H1 (cell line): Measurements from ENCODE around the gene LIX1L. TPM values are rescaled to one million over a fixed set of nuclear protein-coding genes. Genes with fewer than 3 reads are reported as not detected.

ENCODE experiments used
- CTCF ChIA-PET: fragments of 300-600 bp; sonication (Branson Sonifier 250); formaldehyde crosslinking; loops from one replicate; lab custom pipeline; 2021; ENCODE audit not compliant: partially characterized antibody; lab: Charles Lee
- POLR2A ChIA-PET: fragments of 300-600 bp; sonication (Branson Sonifier 250); formaldehyde crosslinking; loops from one replicate; lab custom pipeline; 2021; ENCODE audit warnings: inconsistent platforms; ENCODE audit not compliant: partially characterized antibody; lab: Charles Lee
- DNase-seq, 2 experiments: peaks; one replicate each; pipeline versions ENCODE4 v3.0.0 to v3.0.0-alpha.2; 2010 to 2022; ENCODE audit warnings: low spot score in 2 of 2, low read depth in 1 of 2, mixed read lengths in 1 of 2
- FAIRE-seq: peaks from 2 replicates; lab custom pipeline; 2011; peaks lifted over from hg19 to GRCh38; lab: Jason Lieb, UNC
- H2AFZ ChIP-seq: 2 replicates; pipeline ENCODE4 v1.8.1; 2012; ENCODE audit warnings: low read length, inconsistent platforms
- H2AK5ac ChIP-seq: 2 replicates; pipeline ENCODE4 v1.6.1; 2013; ENCODE audit warnings: low read depth, low read length
- H2BK120ac ChIP-seq: replicated peaks from 2 replicates; pipeline ENCODE3; 2013; ENCODE audit warnings: low read depth, low read length, inconsistent platforms
- H2BK12ac ChIP-seq: 2 replicates; pipeline ENCODE4 v1.6.1; 2013; ENCODE audit warnings: low read depth, low read length
- H2BK15ac ChIP-seq: 2 replicates; pipeline ENCODE4 v1.6.1; 2013; ENCODE audit warnings: low read length
- H2BK20ac ChIP-seq: 2 replicates; pipeline ENCODE4 v1.6.1; 2013; ENCODE audit warnings: low read length
- H2BK5ac ChIP-seq: 2 replicates; pipeline ENCODE4 v1.6.1; 2013; ENCODE audit warnings: low read depth, low read length
- H3K14ac ChIP-seq: 2 replicates; pipeline ENCODE4 v1.6.1; 2013; ENCODE audit warnings: inconsistent platforms; ENCODE audit not compliant: insufficient read length
- H3K18ac ChIP-seq: 2 replicates; pipeline ENCODE4 v1.6.1; 2013; ENCODE audit warnings: low read length; ENCODE audit errors: extremely low read depth
- H3K23ac ChIP-seq: 2 replicates; pipeline ENCODE4 v1.6.1; 2013; ENCODE audit warnings: inconsistent platforms; ENCODE audit not compliant: insufficient read length
- H3K23me2 ChIP-seq: 2 replicates; pipeline ENCODE4 v1.6.1; 2013; ENCODE audit warnings: low read depth, low read length
- H3K27ac ChIP-seq: 2 replicates; pipeline ENCODE4 v1.6.1; 2011; ENCODE audit warnings: low read depth, low read length, inconsistent platforms
- H3K27me3 ChIP-seq, 4 experiments: replicated peaks in 1 of 4; 1 replicate in 1 of 4; 2 replicates in 3 of 4; pipeline versions ENCODE4 v1.6.1 to v1.8.1; 2011 to 2013; ENCODE audit warnings: low read length in 3 of 4, mild to moderate bottlenecking in 3 of 4, inconsistent platforms in 2 of 4, mixed read lengths in 2 of 4, moderate library complexity in 1 of 4; ENCODE audit not compliant: control insufficient read depth in 3 of 4, insufficient read depth in 3 of 4; ENCODE audit errors: extremely low read depth in 1 of 4
- H3K36me3 ChIP-seq, 4 experiments: 2 replicates each; pipeline versions ENCODE4 v1.6.1 to v1.8.1; 2011 to 2013; ENCODE audit warnings: mild to moderate bottlenecking in 4 of 4, low read length in 3 of 4, moderate library complexity in 2 of 4, control low read depth in 1 of 4, inconsistent platforms in 1 of 4; ENCODE audit not compliant: insufficient read depth in 4 of 4, control insufficient read depth in 2 of 4
- H3K4ac ChIP-seq: replicated peaks from 2 replicates; pipeline ENCODE3; 2013; ENCODE audit warnings: low read length, low read depth, mixed read lengths, inconsistent platforms; ENCODE audit not compliant: insufficient read length
- H3K4me1 ChIP-seq, 4 experiments: replicated peaks in 1 of 4; 1 replicate in 1 of 4; 2 replicates in 3 of 4; pipeline versions ENCODE4 v1.6.1 to v1.8.1; 2011 to 2013; ENCODE audit warnings: low read length in 3 of 4, inconsistent platforms in 2 of 4, mixed read lengths in 1 of 4; ENCODE audit not compliant: insufficient read depth in 4 of 4, control insufficient read depth in 3 of 4
- H3K4me2 ChIP-seq, 2 experiments: 2 replicates each; pipeline versions ENCODE4 v1.6.1 to v1.8.1; 2011 to 2013; ENCODE audit warnings: low read depth in 2 of 2, low read length in 2 of 2, control low read depth in 1 of 2, inconsistent platforms in 1 of 2, mild to moderate bottlenecking in 1 of 2; ENCODE audit not compliant: insufficient read depth in 1 of 2
- H3K4me3 ChIP-seq, 4 experiments: fragments of 200-600, 300-600 bp in 1 of 4; sonication (generic), shearing (Covaris generic), sonication (Bioruptor Twin) in 1 of 4; 2 replicates each; pipeline versions ENCODE4 v1.5.1 to v1.8.1; 2011 to 2016; ENCODE audit warnings: low read length in 4 of 4, low read depth in 3 of 4, control low read depth in 2 of 4, inconsistent platforms in 2 of 4, mild to moderate bottlenecking in 2 of 4, mixed read lengths in 1 of 4, moderate library complexity in 1 of 4; ENCODE audit not compliant: insufficient read depth in 2 of 4; ENCODE audit errors: extremely low read depth in 1 of 4
- H3K56ac ChIP-seq: replicated peaks from 2 replicates; pipeline ENCODE3; 2013; ENCODE audit warnings: low read depth, mild to moderate bottlenecking, mixed read lengths, low read length, inconsistent platforms; ENCODE audit not compliant: insufficient read length
- H3K79me1 ChIP-seq: 2 replicates; pipeline ENCODE4 v1.6.1; 2013; ENCODE audit warnings: low read depth, low read length, control low read depth
- H3K79me2 ChIP-seq, 2 experiments: 2 replicates each; pipeline versions ENCODE4 v1.6.1 to v1.8.1; 2012 to 2013; ENCODE audit warnings: low read length in 2 of 2, mild to moderate bottlenecking in 2 of 2, inconsistent platforms in 1 of 2; ENCODE audit not compliant: insufficient read depth in 2 of 2, control insufficient read depth in 1 of 2
- H3K9ac ChIP-seq, 4 experiments: replicated peaks in 1 of 4; 1 replicate in 1 of 4; 2 replicates in 3 of 4; pipeline versions ENCODE4 v1.6.1 to v1.8.1; 2011 to 2013; ENCODE audit warnings: low read depth in 3 of 4, low read length in 3 of 4, control low read depth in 2 of 4, mild to moderate bottlenecking in 2 of 4, moderate library complexity in 2 of 4, inconsistent platforms in 1 of 4; ENCODE audit errors: extremely low read depth in 1 of 4
- H3K9me3 ChIP-seq, 2 experiments: 2 replicates each; pipeline versions ENCODE4 v1.6.1 to v1.8.1; 2012 to 2013; ENCODE audit warnings: mild to moderate bottlenecking in 2 of 2, moderate library complexity in 2 of 2, control low read depth in 1 of 2, inconsistent platforms in 1 of 2, low read depth in 1 of 2, low read length in 1 of 2, mixed read lengths in 1 of 2; ENCODE audit not compliant: insufficient read depth in 2 of 2
- H4K20me1 ChIP-seq, 2 experiments: replicated peaks in 1 of 2; 2 replicates each; pipeline versions ENCODE3 to v1.8.1; 2011 to 2013; ENCODE audit warnings: inconsistent platforms in 2 of 2, low read length in 2 of 2, mild to moderate bottlenecking in 1 of 2; ENCODE audit not compliant: insufficient read depth in 2 of 2, control insufficient read depth in 1 of 2
- H4K5ac ChIP-seq: 2 replicates; pipeline ENCODE4 v1.6.1; 2013; ENCODE audit warnings: low read length, low read depth, mixed read lengths, inconsistent platforms; ENCODE audit not compliant: insufficient read length
- H4K8ac ChIP-seq: 2 replicates; pipeline ENCODE4 v1.8.0; 2013; ENCODE audit warnings: mild to moderate bottlenecking, moderate library complexity, low read length, inconsistent platforms; ENCODE audit not compliant: insufficient read depth; ENCODE audit errors: extremely low read depth
- H4K91ac ChIP-seq: replicated peaks from 2 replicates; pipeline ENCODE3; 2013; ENCODE audit warnings: low read length, mixed read lengths, inconsistent platforms; ENCODE audit not compliant: insufficient read length
- SP1 ChIP-seq: IDR thresholded peaks from 2 replicates; pipeline ENCODE4 v1.6.1; 2011; ENCODE audit warnings: low read depth, low read length
- SUZ12 ChIP-seq: fragments of 200-600 bp; sonication (generic); IDR thresholded peaks from 2 replicates; pipeline ENCODE4 v1.6.1; 2012; ENCODE audit warnings: mild to moderate bottlenecking, inconsistent platforms, low read length, moderate library complexity, mixed read lengths
- TAF1 ChIP-seq: IDR thresholded peaks from 2 replicates; pipeline ENCODE4 v1.6.1; 2011; ENCODE audit warnings: mild to moderate bottlenecking, low read depth, low read length
- USF2 ChIP-seq: IDR thresholded peaks from 2 replicates; pipeline ENCODE4 v1.6.1; 2011; ENCODE audit warnings: low read length, improper control_type of control experiment
- WGBS, 2 experiments: shearing (Covaris generic) in 1 of 2; methylation state at CpG; one replicate each; pipeline versions ENCODE4 v1.1.6 to v1.1.7; 2013 to 2015; ENCODE audit warnings: low lambda C conversion rate in 2 of 2, mixed read lengths in 2 of 2, inconsistent platforms in 1 of 2, low coverage in 1 of 2, missing lambda C conversion rate in 1 of 2; ENCODE audit not compliant: insufficient replicate concordance in 2 of 2, insufficient coverage in 1 of 2, insufficient read length in 1 of 2; ENCODE audit errors: extremely low coverage in 1 of 2, missing lambda C conversion rate in 1 of 2; 5-methylcytosine and 5-hydroxymethylcytosine counted together
- polyA plus RNA-seq, 7 experiments: library from polyadenylated mRNA; depleted of rRNA in 3 of 7; stranded (reverse) in 5 of 7; unstranded in 2 of 7; fragments of >200 nt in 5 of 7; fragments of 200-250 nt in 2 of 7; gene quantifications; 1 replicate in 5 of 7; 2 replicates in 1 of 7; 4 replicates in 1 of 7; pipeline versions ENCODE4 v1.2.1 to v1.2.3, GENCODE V29; 2011 to 2013; ENCODE audit warnings: missing spikeins in 2 of 7, mixed read lengths in 2 of 7
- total RNA-seq: library from RNA; stranded (reverse); fragmentation: NEBNext Ultra II Directional; extraction: Animal tissue kit (Norgen Biotek cat#: 25700); gene quantifications from 2 replicates; pipeline ENCODE4 v1.2.1, GENCODE V29; 2021

Gene LIX1L
- total and polyA plus RNA-seq, 2 of the 8 experiments (the other 6 are each of a cell fraction or from before 2014, with no cell fraction given): 2.9 to 3.7 TPM

- Histone ChIP-seq H3K27me3 (no peaks in the 10 kb centered on the region), H4K91ac (no peak overlapping the region), H3K4me2 (no peak overlapping the region), H3K4ac (no peak overlapping the region), H3K36me3 (peaks cover 1 to 9% (median 4%) of the 10 kb centered on the region in 4 experiments; a peak in 5 of 8 replicates), H2BK5ac (no peak overlapping the region), H4K8ac (no peak overlapping the region), H3K56ac (no peak overlapping the region), H3K79me2 (no peaks in the 10 kb centered on the region), H2BK12ac (no peak overlapping the region), H2BK20ac (no peak overlapping the region), H3K4me3 (no peak overlapping the region), H3K9me3 (no peaks in the 10 kb centered on the region), H3K9ac (no peak overlapping the region), H2AFZ (no peak overlapping the region), H3K23me2 (no peaks in the 10 kb centered on the region), H4K20me1 (no peaks in the 10 kb centered on the region), H3K23ac (no peak overlapping the region), H3K18ac (no peak overlapping the region), H3K4me1 (peaks cover 0 to 6% (median 3%) of the 10 kb centered on the region in 4 experiments; a peak in 6 of 7 replicates), H4K5ac (no peak overlapping the region), H2BK120ac (no peak overlapping the region), H3K79me1 (no peaks in the 10 kb centered on the region), H3K27ac (no peak overlapping the region), H2AK5ac (no peak overlapping the region), H3K14ac (no peak overlapping the region), H2BK15ac (no peak overlapping the region)
- WGBS, 2 experiments: 94% methylated on average over 1 of the region's 1 CpG; no CpG with 5 or more reads in 1 of the 2 experiments
- DNase-seq: no peak
- TF ChIP-seq SUZ12 (no peak), TAF1 (no peak), USF2 (no peak), SP1 (no peak)
- POLR2A ChIA-PET: interaction anchor here (1.1 to 13.7 kb wide), 5 partner anchors 5 to 64 kb away, joined by 3 to 218 read pairs (median 10); partner anchors contain the start of gene TXNIP
- FAIRE-seq: no peak
- CTCF ChIA-PET: interaction anchor here (0.9 to 12.6 kb wide), 5 partner anchors 10 to 97 kb away, joined by 3 to 93 read pairs (median 6); partner anchors contain the start of gene ITGA10
Observed at GRCh38 chr1:145987926-145988325, 30.1 kb upstream of the LIX1L start.
